GM12878 (cell line): Measurements from ENCODE around the gene TPCN1. TPM values are rescaled to one million over a fixed set of nuclear protein-coding genes. Genes with fewer than 3 reads are reported as not detected.

Source experiments
- BACH1 ChIP-seq: fragments of 450-650 bp; IDR thresholded peaks from 2 replicates; pipeline ENCODE4 v1.6.1; 2017; ENCODE audit warnings: mild to moderate bottlenecking, borderline replicate concordance
- BHLHE40 ChIP-seq, 2 experiments: fragments of 450-650 bp in 1 of 2; IDR thresholded peaks; 2 replicates each; pipeline ENCODE4 v1.6.1; 2011 to 2017; ENCODE audit warnings: low read depth in 2 of 2, borderline replicate concordance in 1 of 2, improper control_type of control experiment in 1 of 2, low read length in 1 of 2, mild to moderate bottlenecking in 1 of 2
- IKZF2 ChIP-seq, 2 experiments: fragments of 450-650 bp; IDR thresholded peaks; 2 replicates each; pipeline ENCODE4 v1.6.1; 2017; ENCODE audit warnings: mild to moderate bottlenecking in 2 of 2, moderate library complexity in 2 of 2
- NFIC ChIP-seq: IDR thresholded peaks from 2 replicates; pipeline ENCODE4 v1.6.1; 2012; ENCODE audit warnings: low read depth, mild to moderate bottlenecking, inconsistent platforms, low read length, moderate library complexity
- NFXL1 ChIP-seq: fragments of 450-650 bp; IDR thresholded peaks from 2 replicates; pipeline ENCODE4 v1.6.1; 2017; ENCODE audit warnings: antibody characterized with exemption, mild to moderate bottlenecking, borderline replicate concordance
- polyA plus RNA-seq, 11 experiments: library from polyadenylated mRNA; depleted of rRNA in 4 of 11; unstranded in 6 of 11; stranded (reverse) in 5 of 11; fragments of >200 nt; fragmentation: Nextera tagmentation in 4 of 11; fragmentation: Illumina TruSeq in 1 of 11; extraction: Ambion mirVana in 4 of 11; extraction: Trizol in 1 of 11; gene quantifications; 1 replicate in 1 of 11; 2 replicates in 10 of 11; pipeline versions ENCODE4 v1.2.1 to v1.2.3, GENCODE V29; 2011 to 2016; ENCODE audit warnings: inconsistent platforms in 2 of 11, missing spikeins in 2 of 11, low read depth in 1 of 11
- total RNA-seq, 4 experiments: library from RNA; depleted of rRNA in 3 of 4; stranded (reverse); fragments of >200 nt in 3 of 4; fragmentation: Illumina TruSeq in 1 of 4; extraction: Trizol in 1 of 4; gene quantifications; 2 replicates each; pipeline versions ENCODE4 v1.2.1 to v1.2.3, GENCODE V29; 2013 to 2021
- TF ChIP-seq, protein P1 (sequence below): IDR thresholded peaks from 2 replicates; pipeline ENCODE4 v1.6.1; 2012; ENCODE audit warnings: mild to moderate bottlenecking, low read depth, low read length
- TF ChIP-seq, protein P2 (sequence below): fragments of 450-650 bp; formaldehyde crosslinking; IDR thresholded peaks from 2 replicates; pipeline ENCODE4 v1.5.0; 2022; ENCODE audit warnings: mild to moderate bottlenecking, missing genetic modification characterization
- TF ChIP-seq, protein P3 (sequence below): fragments of 450-650 bp; IDR thresholded peaks from 2 replicates; pipeline ENCODE4 v1.6.1; 2016; ENCODE audit warnings: mild to moderate bottlenecking, moderate library complexity, borderline replicate concordance
- TF ChIP-seq, protein P4 (sequence below): IDR thresholded peaks from 2 replicates; pipeline ENCODE4 v1.6.1; 2011; ENCODE audit warnings: low read depth, mild to moderate bottlenecking, low read length, moderate library complexity, borderline replicate concordance; ENCODE audit errors: extremely low read depth
- TF ChIP-seq, protein P5 (sequence below): IDR thresholded peaks from 2 replicates; pipeline ENCODE4 v1.6.1; 2011; ENCODE audit warnings: mild to moderate bottlenecking, low read depth, low read length, moderate library complexity; ENCODE audit not compliant: insufficient replicate concordance
- TF ChIP-seq, protein P6 (sequence below): fragments of 150-350 bp; IDR thresholded peaks from 2 replicates; pipeline ENCODE4 v1.6.1; 2014; ENCODE audit warnings: mild to moderate bottlenecking, low read depth, low read length

TPCN1 gene
- total and polyA plus RNA-seq, 10 of the 15 experiments (the other 5 are each of a cell fraction or from before 2014, with no cell fraction given): 0.79 to 30.9 (median 19.4) TPM

DNA sequence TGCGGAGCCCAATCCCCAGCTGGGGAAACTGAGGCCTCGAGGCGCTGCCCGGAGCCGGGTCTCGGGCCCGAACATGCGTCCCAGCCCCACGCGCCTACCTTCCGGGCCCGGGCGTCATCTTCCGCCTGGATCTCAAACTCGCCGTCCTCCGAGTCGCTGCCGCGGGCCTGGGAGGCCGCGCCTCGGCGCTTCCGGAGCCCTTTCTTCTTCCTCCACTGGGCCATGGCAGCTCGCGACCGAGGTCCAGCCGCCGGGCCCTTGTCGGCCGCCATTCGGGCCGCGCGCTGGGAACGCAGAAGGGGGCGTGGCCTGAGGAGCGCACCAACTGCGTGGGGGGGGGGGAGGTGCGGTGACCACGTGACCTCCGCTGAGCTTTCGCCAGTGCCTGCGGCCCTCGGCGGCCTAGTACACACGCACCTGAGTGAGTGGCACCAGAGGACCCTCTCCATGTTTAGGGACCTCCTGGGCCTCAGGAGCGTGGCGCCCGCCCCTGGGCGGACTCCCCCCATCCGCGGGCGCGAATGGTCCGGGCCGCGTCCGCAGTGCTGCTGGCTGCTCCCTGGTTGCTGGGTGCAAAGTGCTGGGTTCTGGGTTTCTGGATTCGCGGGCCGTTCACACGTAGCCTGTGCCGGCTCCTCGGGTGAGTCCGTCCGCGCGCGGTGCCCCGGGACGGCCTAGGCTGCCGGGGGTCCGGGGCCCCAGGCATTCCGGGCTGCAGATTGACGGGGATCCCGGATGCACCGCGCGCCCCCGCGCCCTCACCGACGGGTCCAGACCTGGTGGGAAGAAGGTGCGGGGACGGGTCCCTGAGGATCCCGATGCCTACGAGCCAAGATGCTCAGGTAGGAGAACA lies 35.9 kb upstream of the TPCN1 start, which contains the start of the genes DDX54 and RITA1 (continued):
- TF ChIP-seq, protein P1, sequence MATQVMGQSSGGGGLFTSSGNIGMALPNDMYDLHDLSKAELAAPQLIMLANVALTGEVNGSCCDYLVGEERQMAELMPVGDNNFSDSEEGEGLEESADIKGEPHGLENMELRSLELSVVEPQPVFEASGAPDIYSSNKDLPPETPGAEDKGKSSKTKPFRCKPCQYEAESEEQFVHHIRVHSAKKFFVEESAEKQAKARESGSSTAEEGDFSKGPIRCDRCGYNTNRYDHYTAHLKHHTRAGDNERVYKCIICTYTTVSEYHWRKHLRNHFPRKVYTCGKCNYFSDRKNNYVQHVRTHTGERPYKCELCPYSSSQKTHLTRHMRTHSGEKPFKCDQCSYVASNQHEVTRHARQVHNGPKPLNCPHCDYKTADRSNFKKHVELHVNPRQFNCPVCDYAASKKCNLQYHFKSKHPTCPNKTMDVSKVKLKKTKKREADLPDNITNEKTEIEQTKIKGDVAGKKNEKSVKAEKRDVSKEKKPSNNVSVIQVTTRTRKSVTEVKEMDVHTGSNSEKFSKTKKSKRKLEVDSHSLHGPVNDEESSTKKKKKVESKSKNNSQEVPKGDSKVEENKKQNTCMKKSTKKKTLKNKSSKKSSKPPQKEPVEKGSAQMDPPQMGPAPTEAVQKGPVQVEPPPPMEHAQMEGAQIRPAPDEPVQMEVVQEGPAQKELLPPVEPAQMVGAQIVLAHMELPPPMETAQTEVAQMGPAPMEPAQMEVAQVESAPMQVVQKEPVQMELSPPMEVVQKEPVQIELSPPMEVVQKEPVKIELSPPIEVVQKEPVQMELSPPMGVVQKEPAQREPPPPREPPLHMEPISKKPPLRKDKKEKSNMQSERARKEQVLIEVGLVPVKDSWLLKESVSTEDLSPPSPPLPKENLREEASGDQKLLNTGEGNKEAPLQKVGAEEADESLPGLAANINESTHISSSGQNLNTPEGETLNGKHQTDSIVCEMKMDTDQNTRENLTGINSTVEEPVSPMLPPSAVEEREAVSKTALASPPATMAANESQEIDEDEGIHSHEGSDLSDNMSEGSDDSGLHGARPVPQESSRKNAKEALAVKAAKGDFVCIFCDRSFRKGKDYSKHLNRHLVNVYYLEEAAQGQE: no peak
- TF ChIP-seq, protein P2, sequence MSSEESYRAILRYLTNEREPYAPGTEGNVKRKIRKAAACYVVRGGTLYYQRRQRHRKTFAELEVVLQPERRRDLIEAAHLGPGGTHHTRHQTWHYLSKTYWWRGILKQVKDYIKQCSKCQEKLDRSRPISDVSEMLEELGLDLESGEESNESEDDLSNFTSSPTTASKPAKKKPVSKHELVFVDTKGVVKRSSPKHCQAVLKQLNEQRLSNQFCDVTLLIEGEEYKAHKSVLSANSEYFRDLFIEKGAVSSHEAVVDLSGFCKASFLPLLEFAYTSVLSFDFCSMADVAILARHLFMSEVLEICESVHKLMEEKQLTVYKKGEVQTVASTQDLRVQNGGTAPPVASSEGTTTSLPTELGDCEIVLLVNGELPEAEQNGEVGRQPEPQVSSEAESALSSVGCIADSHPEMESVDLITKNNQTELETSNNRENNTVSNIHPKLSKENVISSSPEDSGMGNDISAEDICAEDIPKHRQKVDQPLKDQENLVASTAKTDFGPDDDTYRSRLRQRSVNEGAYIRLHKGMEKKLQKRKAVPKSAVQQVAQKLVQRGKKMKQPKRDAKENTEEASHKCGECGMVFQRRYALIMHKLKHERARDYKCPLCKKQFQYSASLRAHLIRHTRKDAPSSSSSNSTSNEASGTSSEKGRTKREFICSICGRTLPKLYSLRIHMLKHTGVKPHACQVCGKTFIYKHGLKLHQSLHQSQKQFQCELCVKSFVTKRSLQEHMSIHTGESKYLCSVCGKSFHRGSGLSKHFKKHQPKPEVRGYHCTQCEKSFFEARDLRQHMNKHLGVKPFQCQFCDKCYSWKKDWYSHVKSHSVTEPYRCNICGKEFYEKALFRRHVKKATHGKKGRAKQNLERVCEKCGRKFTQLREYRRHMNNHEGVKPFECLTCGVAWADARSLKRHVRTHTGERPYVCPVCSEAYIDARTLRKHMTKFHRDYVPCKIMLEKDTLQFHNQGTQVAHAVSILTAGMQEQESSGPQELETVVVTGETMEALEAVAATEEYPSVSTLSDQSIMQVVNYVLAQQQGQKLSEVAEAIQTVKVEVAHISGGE: peak; percentile 36; the same call in 1 of the 2 replicates
- TF ChIP-seq, protein P3, sequence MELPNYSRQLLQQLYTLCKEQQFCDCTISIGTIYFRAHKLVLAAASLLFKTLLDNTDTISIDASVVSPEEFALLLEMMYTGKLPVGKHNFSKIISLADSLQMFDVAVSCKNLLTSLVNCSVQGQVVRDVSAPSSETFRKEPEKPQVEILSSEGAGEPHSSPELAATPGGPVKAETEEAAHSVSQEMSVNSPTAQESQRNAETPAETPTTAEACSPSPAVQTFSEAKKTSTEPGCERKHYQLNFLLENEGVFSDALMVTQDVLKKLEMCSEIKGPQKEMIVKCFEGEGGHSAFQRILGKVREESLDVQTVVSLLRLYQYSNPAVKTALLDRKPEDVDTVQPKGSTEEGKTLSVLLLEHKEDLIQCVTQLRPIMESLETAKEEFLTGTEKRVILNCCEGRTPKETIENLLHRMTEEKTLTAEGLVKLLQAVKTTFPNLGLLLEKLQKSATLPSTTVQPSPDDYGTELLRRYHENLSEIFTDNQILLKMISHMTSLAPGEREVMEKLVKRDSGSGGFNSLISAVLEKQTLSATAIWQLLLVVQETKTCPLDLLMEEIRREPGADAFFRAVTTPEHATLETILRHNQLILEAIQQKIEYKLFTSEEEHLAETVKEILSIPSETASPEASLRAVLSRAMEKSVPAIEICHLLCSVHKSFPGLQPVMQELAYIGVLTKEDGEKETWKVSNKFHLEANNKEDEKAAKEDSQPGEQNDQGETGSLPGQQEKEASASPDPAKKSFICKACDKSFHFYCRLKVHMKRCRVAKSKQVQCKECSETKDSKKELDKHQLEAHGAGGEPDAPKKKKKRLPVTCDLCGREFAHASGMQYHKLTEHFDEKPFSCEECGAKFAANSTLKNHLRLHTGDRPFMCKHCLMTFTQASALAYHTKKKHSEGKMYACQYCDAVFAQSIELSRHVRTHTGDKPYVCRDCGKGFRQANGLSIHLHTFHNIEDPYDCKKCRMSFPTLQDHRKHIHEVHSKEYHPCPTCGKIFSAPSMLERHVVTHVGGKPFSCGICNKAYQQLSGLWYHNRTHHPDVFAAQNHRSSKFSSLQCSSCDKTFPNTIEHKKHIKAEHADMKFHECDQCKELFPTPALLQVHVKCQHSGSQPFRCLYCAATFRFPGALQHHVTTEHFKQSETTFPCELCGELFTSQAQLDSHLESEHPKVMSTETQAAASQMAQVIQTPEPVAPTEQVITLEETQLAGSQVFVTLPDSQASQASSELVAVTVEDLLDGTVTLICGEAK: peak; percentile 50; the same call in 1 of the 2 replicates
- peak; percentile 94 to 99 for TF ChIP-seq BHLHE40 (IDR thresholded peaks at IDR 0.05; ENCODE audit: borderline replicate concordance in 1 of 2, low read depth in 2 of 2, low read length in 1 of 2)
- TF ChIP-seq IKZF2 (IDR thresholded peaks at IDR 0.05): peak in 1 of 2 experiments; percentile 18; a peak in 2 of 4 replicates
- TF ChIP-seq, protein P4, sequence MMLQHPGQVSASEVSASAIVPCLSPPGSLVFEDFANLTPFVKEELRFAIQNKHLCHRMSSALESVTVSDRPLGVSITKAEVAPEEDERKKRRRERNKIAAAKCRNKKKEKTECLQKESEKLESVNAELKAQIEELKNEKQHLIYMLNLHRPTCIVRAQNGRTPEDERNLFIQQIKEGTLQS: peak; percentile 80; the same call in 1 of the 2 replicates
- TF ChIP-seq, protein P5, sequence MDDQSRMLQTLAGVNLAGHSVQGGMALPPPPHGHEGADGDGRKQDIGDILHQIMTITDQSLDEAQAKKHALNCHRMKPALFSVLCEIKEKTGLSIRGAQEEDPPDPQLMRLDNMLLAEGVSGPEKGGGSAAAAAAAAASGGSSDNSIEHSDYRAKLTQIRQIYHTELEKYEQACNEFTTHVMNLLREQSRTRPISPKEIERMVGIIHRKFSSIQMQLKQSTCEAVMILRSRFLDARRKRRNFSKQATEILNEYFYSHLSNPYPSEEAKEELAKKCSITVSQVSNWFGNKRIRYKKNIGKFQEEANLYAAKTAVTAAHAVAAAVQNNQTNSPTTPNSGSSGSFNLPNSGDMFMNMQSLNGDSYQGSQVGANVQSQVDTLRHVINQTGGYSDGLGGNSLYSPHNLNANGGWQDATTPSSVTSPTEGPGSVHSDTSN: no peak
- TF ChIP-seq NFIC: 0 out of 2 replicates have a peak, but pooled peaks have one; percentile 45
- TF ChIP-seq, protein P6, sequence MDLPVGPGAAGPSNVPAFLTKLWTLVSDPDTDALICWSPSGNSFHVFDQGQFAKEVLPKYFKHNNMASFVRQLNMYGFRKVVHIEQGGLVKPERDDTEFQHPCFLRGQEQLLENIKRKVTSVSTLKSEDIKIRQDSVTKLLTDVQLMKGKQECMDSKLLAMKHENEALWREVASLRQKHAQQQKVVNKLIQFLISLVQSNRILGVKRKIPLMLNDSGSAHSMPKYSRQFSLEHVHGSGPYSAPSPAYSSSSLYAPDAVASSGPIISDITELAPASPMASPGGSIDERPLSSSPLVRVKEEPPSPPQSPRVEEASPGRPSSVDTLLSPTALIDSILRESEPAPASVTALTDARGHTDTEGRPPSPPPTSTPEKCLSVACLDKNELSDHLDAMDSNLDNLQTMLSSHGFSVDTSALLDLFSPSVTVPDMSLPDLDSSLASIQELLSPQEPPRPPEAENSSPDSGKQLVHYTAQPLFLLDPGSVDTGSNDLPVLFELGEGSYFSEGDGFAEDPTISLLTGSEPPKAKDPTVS: no peak
- TF ChIP-seq BACH1: peak; percentile 48
- TF ChIP-seq NFXL1: no peak
